GM12891 (cell line): Measurements from ENCODE around the gene TMEM215.
"Not testable (repeated sequence)": the region's sequence is repeated elsewhere in the genome, so short reads cannot be mapped to it uniquely, and the experiment has no call there.

ENCODE experiments used
- DNase-seq: peaks from one replicate; pipeline ENCODE4 v3.0.0; 2011; ENCODE audit warnings: low spot score; ENCODE audit not compliant: insufficient read length
- FAIRE-seq: peaks from 2 replicates; lab custom pipeline; 2011; peaks lifted over from hg19 to GRCh38; lab: Jason Lieb, UNC
- PAX5 ChIP-seq: IDR thresholded peaks from 2 replicates; pipeline ENCODE4 v1.6.1; 2011; ENCODE audit warnings: low read length, moderate library complexity, mild to moderate bottlenecking; ENCODE audit not compliant: insufficient read depth, severe bottlenecking
- POLR2A ChIP-seq: IDR thresholded peaks from 2 replicates; pipeline ENCODE4 v1.6.1; 2011; ENCODE audit warnings: low read depth, low read length, control low read depth
- POLR2AphosphoS5 ChIP-seq: IDR thresholded peaks from 2 replicates; pipeline ENCODE4 v1.6.1; 2011; ENCODE audit warnings: low read depth, low read length, control low read depth
- POU2F2 ChIP-seq: IDR thresholded peaks from 2 replicates; pipeline ENCODE4 v1.6.1; 2011; ENCODE audit warnings: low read depth, mild to moderate bottlenecking, control low read depth, low read length, moderate library complexity
- SPI1 ChIP-seq: IDR thresholded peaks from 2 replicates; pipeline ENCODE4 v1.6.1; 2011; ENCODE audit warnings: low read depth, low read length, control low read depth
- TAF1 ChIP-seq: IDR thresholded peaks from 2 replicates; pipeline ENCODE4 v1.6.1; 2011; ENCODE audit warnings: low read depth, low read length, control low read depth

Gene TMEM215

GRCh38 chr9:32776201-32776600 lies 7.1 kb upstream of the TMEM215 start:
- TF ChIP-seq SPI1 (no peak), POU2F2 (no peak), TAF1 (no peak), POLR2AphosphoS5 (no peak), PAX5 (no peak), POLR2A (no peak)
- FAIRE-seq: no peak
- no peak for DNase-seq

GRCh38 chr9:32782476-32783167 lies 718 bp upstream of the TMEM215 start:
- FAIRE-seq: no peak
- TF ChIP-seq TAF1 (no peak), POLR2AphosphoS5 (no peak), POLR2A (no peak), SPI1 (no peak), PAX5 (no peak)
- no peak for DNase-seq

GRCh38 chr9:32787816-32788215 lies 4.5 kb downstream of the TMEM215 start:
- TF ChIP-seq POLR2AphosphoS5 (no peak), PAX5 (no peak), POU2F2 (no peak), POLR2A (no peak), TAF1 (no peak), SPI1 (no peak)
- DNase-seq: no peak
- FAIRE-seq: no peak

GRCh38 chr9:32796015-32796414 lies 12.7 kb downstream of the TMEM215 start:
- not testable (repeated sequence) for FAIRE-seq

GRCh38 chr9:32801530-32801929 lies 18.2 kb downstream of the TMEM215 start:
- FAIRE-seq (no peak), DNase-seq (no peak)
- TF ChIP-seq SPI1: no peak
- no peak for TF ChIP-seq TAF1

More at GRCh38 chr9:32796015-32796414, 12.7 kb downstream of the TMEM215 start:
- DNase-seq: not testable (repeated sequence)

GRCh38 chr9:32807217-32807616 lies 23.9 kb downstream of the TMEM215 start:
- DNase-seq (no peak), FAIRE-seq (no peak)
- TF ChIP-seq POLR2A: no peak
- no peak for TF ChIP-seq POLR2AphosphoS5
- no peak for TF ChIP-seq TAF1
- TF ChIP-seq SPI1: no peak
- no peak for TF ChIP-seq POU2F2
- no peak for TF ChIP-seq PAX5

GRCh38 chr9:32811246-32811645 lies 27.9 kb downstream of the TMEM215 start:
- DNase-seq: no peak
- TF ChIP-seq POU2F2: no peak
- no peak for TF ChIP-seq TAF1
- TF ChIP-seq SPI1: no peak
- no peak for TF ChIP-seq POLR2A
- no peak for TF ChIP-seq POLR2AphosphoS5
- no peak for TF ChIP-seq PAX5
- no peak for FAIRE-seq

- no peak for DNase-seq
- TF ChIP-seq POLR2AphosphoS5 (no peak), TAF1 (no peak), SPI1 (no peak), POLR2A (no peak), PAX5 (no peak), POU2F2 (no peak)
- FAIRE-seq: no peak
Measured at GRCh38 chr9:32820322-32820721, 37.0 kb downstream of the TMEM215 start.

GRCh38 chr9:32823101-32823500 lies 39.8 kb downstream of the TMEM215 start:
- no peak for TF ChIP-seq POLR2A
- TF ChIP-seq TAF1: no peak
- TF ChIP-seq PAX5: no peak
- no peak for FAIRE-seq

GRCh38 chr9:32823551-32823950 lies 40.2 kb downstream of the TMEM215 start:
- no peak for TF ChIP-seq PAX5
- no peak for TF ChIP-seq TAF1
- no peak for TF ChIP-seq SPI1
- no peak for TF ChIP-seq POLR2A
- TF ChIP-seq POU2F2: no peak
- no peak for TF ChIP-seq POLR2AphosphoS5
- FAIRE-seq: no peak

More at GRCh38 chr9:32823101-32823500, 39.8 kb downstream of the TMEM215 start:
- DNase-seq: no peak

More at GRCh38 chr9:32823551-32823950, 40.2 kb downstream of the TMEM215 start:
- DNase-seq: no peak
